ENCODE results near the gene ARSB.

Gene ARSB

DNA sequence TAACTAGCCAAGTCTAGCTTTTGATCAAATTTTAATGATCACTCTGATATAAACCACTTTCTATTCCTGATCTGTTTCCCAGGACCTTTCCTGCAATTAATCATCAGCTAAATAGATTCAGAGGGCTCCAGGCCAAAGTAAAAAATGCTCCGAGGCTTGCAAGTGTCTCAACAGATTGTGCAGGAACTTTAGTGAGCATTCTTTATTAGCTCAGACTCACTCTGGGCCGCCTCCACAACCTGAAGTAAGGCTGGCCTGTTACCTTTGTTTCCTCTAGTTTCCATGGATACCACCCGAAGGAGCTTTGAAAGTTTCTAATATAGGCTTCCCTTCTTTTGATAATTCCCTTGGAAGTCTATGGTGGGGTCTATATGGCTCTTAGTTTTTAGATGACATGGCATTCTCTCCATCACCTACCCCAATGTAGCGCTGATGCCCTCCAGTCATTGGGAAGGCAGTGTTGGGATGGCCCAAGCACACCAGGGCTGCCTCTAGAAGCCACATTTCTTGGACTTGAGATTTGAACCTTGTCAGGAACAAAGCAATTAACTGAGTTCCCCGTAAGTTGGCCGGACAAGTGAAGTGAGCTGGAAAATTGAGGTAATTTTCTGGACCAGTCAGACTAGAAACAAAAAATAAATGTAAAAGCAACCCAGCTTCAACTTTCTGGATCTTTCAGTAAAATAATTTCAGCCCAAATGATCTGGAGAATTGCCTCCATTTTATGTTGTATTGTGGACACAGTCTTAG lies 238.9 kb downstream of the ARSB start:
- TF ChIP-seq FOXP2 (optimal IDR thresholded peaks at IDR 0.05; ENCODE audit: borderline replicate concordance, extremely low read depth, extremely low read length, insufficient read depth), result no peak
- TF ChIP-seq, protein P1, sequence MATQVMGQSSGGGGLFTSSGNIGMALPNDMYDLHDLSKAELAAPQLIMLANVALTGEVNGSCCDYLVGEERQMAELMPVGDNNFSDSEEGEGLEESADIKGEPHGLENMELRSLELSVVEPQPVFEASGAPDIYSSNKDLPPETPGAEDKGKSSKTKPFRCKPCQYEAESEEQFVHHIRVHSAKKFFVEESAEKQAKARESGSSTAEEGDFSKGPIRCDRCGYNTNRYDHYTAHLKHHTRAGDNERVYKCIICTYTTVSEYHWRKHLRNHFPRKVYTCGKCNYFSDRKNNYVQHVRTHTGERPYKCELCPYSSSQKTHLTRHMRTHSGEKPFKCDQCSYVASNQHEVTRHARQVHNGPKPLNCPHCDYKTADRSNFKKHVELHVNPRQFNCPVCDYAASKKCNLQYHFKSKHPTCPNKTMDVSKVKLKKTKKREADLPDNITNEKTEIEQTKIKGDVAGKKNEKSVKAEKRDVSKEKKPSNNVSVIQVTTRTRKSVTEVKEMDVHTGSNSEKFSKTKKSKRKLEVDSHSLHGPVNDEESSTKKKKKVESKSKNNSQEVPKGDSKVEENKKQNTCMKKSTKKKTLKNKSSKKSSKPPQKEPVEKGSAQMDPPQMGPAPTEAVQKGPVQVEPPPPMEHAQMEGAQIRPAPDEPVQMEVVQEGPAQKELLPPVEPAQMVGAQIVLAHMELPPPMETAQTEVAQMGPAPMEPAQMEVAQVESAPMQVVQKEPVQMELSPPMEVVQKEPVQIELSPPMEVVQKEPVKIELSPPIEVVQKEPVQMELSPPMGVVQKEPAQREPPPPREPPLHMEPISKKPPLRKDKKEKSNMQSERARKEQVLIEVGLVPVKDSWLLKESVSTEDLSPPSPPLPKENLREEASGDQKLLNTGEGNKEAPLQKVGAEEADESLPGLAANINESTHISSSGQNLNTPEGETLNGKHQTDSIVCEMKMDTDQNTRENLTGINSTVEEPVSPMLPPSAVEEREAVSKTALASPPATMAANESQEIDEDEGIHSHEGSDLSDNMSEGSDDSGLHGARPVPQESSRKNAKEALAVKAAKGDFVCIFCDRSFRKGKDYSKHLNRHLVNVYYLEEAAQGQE (IDR thresholded peaks at IDR 0.05; ENCODE audit: insufficient read depth in 1 of 2, low read depth in 2 of 2, low read length in 2 of 2), result no peak
- TF ChIP-seq TAF1 (IDR thresholded peaks at IDR 0.05; ENCODE audit: borderline replicate concordance, insufficient read depth, low read length), result no peak
- TF ChIP-seq POLR2AphosphoS5 (IDR thresholded peaks at IDR 0.05; ENCODE audit: low read depth, low read length), result no peak
- no peak for TF ChIP-seq SIN3A (IDR thresholded peaks at IDR 0.05; ENCODE audit: borderline replicate concordance, insufficient read depth, low read length)

DNA sequence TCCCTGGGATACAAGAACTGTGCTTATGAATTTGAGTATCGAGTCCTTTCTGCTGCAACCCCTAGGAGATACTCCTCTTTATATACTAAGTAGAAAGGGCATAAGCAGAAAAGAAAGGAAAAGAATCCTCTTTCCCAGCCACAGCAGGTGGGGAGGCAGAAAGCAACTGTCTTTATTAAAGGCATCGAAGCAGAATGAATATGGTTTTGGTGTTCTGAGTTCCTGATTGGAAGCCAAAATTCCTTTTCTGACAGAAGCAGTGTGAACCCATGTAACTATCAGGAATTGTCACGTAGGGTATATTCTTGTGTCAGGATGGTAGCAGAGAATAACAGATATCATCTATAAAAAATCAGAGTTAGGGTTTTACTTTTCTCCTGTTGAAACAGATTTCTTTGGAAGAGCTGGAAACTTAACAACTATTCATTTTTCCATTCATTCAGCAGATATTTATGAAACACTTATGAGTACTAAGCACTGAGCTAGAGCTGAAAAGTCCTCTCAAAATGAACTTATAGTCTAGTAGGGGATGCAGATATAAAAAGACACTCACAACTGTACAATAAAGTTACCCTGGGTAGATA lies 240.1 kb downstream of the ARSB start:
- TF ChIP-seq TAF1 (IDR thresholded peaks at IDR 0.05; ENCODE audit: borderline replicate concordance, insufficient read depth, low read length), result no peak
- TF ChIP-seq SIN3A (IDR thresholded peaks at IDR 0.05; ENCODE audit: borderline replicate concordance, insufficient read depth, low read length), result no peak
- TF ChIP-seq FOXP2 (optimal IDR thresholded peaks at IDR 0.05; ENCODE audit: borderline replicate concordance, extremely low read depth, extremely low read length, insufficient read depth), result no peak
- TF ChIP-seq POLR2AphosphoS5 (IDR thresholded peaks at IDR 0.05; ENCODE audit: low read depth, low read length), result no peak
- TF ChIP-seq, protein P1 (IDR thresholded peaks at IDR 0.05; ENCODE audit: insufficient read depth in 1 of 2, low read depth in 2 of 2, low read length in 2 of 2), result no peak

DNA sequence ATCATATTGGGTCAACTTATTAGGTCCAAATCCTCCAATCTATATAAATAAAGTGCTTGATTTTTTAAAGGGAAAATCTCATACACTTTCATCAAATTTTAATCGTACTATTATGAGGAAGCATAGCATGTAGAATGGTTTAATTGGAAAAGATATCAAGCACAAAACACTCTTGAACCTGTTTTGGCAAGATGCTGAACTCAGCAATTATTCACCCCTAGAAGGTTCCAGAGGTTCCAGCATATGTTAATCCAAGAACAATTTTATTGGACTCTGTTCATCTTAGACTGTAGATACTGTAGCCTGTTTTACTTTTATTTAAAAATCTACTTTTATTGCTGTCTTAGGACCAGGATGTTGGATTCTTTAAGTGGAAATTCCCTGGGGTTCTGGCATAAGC lies 244.1 kb downstream of the ARSB start:
- TF ChIP-seq POLR2AphosphoS5 (IDR thresholded peaks at IDR 0.05; ENCODE audit: low read depth, low read length) (no peak), TAF1 (IDR thresholded peaks at IDR 0.05; ENCODE audit: borderline replicate concordance, insufficient read depth, low read length) (no peak), SIN3A (IDR thresholded peaks at IDR 0.05; ENCODE audit: borderline replicate concordance, insufficient read depth, low read length) (no peak), FOXP2 (optimal IDR thresholded peaks at IDR 0.05; ENCODE audit: borderline replicate concordance, extremely low read depth, extremely low read length, insufficient read depth) (no peak)
- TF ChIP-seq, protein P1 (IDR thresholded peaks at IDR 0.05; ENCODE audit: insufficient read depth in 1 of 2, low read depth in 2 of 2, low read length in 2 of 2), result no peak

DNA sequence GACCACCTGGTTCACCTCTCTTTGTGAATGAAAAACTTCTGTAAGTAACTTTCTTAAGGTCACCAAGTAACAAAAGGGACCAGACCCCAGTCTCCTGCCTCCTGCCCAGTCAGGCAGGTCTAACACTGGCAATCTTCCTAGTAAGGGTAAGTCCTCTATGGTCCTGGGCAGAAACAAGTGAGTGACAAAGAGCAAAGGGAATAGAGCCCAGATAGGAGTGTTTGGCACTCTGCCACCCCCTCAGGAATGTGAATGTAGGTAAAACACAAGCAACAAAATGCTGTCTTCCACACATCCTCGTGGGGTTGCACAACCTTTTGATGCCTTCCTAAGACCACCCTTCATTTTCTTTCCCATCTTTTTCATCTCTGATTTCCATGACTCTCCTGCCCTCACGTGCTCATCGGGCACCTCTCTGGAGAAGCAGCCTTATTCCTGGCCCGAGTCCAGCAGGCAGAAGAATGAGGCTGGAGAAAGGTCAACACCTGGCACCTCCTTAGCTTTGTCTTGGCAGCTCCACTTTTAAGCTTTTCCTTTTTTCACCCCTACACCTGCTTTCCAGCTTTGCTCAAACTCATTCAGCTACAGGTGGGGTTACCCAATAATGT lies 246.3 kb downstream of the ARSB start:
- TF ChIP-seq FOXP2 (optimal IDR thresholded peaks at IDR 0.05; ENCODE audit: borderline replicate concordance, extremely low read depth, extremely low read length, insufficient read depth) (no peak), POLR2AphosphoS5 (IDR thresholded peaks at IDR 0.05; ENCODE audit: low read depth, low read length) (no peak), SIN3A (IDR thresholded peaks at IDR 0.05; ENCODE audit: borderline replicate concordance, insufficient read depth, low read length) (no peak), TAF1 (IDR thresholded peaks at IDR 0.05; ENCODE audit: borderline replicate concordance, insufficient read depth, low read length) (no peak)
- TF ChIP-seq, protein P1 (IDR thresholded peaks at IDR 0.05; ENCODE audit: insufficient read depth in 1 of 2, low read depth in 2 of 2, low read length in 2 of 2), result no peak

All from PFSK-1 (cell line).